KOPT-K1 (cell line): ENCODE measurements around the gene LIME1.

Experiments used
- H3K27ac ChIP-seq: fragments of 200-600 bp; sonication (generic); 2 replicates; pipeline ENCODE4 v1.5.1; 2016; ENCODE audit warnings: antibody characterized with exemption, mild to moderate bottlenecking, low read depth, low read length; ENCODE audit not compliant: poor library complexity, severe bottlenecking
- H3K36me3 ChIP-seq: fragments of 200-600 bp; sonication (generic); 2 replicates; pipeline ENCODE4 v1.5.1; 2017; ENCODE audit warnings: antibody characterized with exemption, mild to moderate bottlenecking, low read length, moderate library complexity; ENCODE audit not compliant: insufficient read depth
- H3K9me3 ChIP-seq: fragments of 200-600 bp; sonication (generic); 2 replicates; pipeline ENCODE4 v1.5.1; 2017; ENCODE audit warnings: antibody characterized with exemption, low read length, mild to moderate bottlenecking; ENCODE audit not compliant: insufficient read depth, poor library complexity, severe bottlenecking

The LIME1 gene

GRCh38 chr20:63746751-63747315 lies 10.4 kb downstream of the LIME1 start:
- Histone ChIP-seq H3K27ac (no peak overlapping the region), H3K9me3 (no peaks in the 10 kb centered on the region), H3K36me3 (peaks cover 5% of the 10 kb centered on the region; the same call in 1 of the 2 replicates)

GRCh38 chr20:63747622-63748069 lies 11.2 kb downstream of the LIME1 start:
- no peak overlapping the region for H3K27ac ChIP-seq
- no peaks in the 10 kb centered on the region for H3K36me3 ChIP-seq
- H3K9me3 ChIP-seq = no peaks in the 10 kb centered on the region

- H3K27ac ChIP-seq = no peak overlapping the region
- no peaks in the 10 kb centered on the region for H3K36me3 ChIP-seq
- H3K9me3 ChIP-seq = no peaks in the 10 kb centered on the region
Measured at GRCh38 chr20:63748070-63748933, 11.8 kb downstream of the LIME1 start.

GRCh38 chr20:63748934-63749270 lies 12.4 kb downstream of the LIME1 start:
- H3K27ac ChIP-seq = no peak overlapping the region
- no peaks in the 10 kb centered on the region for H3K9me3 ChIP-seq
- H3K36me3 ChIP-seq = no peaks in the 10 kb centered on the region

- Histone ChIP-seq H3K9me3 (no peaks in the 10 kb centered on the region), H3K27ac (no peak overlapping the region), H3K36me3 (no peaks in the 10 kb centered on the region)
Measured at GRCh38 chr20:63749597-63750508, 13.4 kb downstream of the LIME1 start.

GRCh38 chr20:63750807-63751470 lies 14.5 kb downstream of the LIME1 start:
- Histone ChIP-seq H3K27ac (peak overlapping the region; percentile 36), H3K9me3 (no peaks in the 10 kb centered on the region), H3K36me3 (no peaks in the 10 kb centered on the region)

- H3K9me3 ChIP-seq = no peaks in the 10 kb centered on the region
- peak overlapping the region; percentile 36 for H3K27ac ChIP-seq
- no peaks in the 10 kb centered on the region for H3K36me3 ChIP-seq
Measured at GRCh38 chr20:63751471-63752271, 15.2 kb downstream of the LIME1 start.

- Histone ChIP-seq H3K27ac (no peak overlapping the region), H3K36me3 (no peaks in the 10 kb centered on the region), H3K9me3 (no peaks in the 10 kb centered on the region)
Measured at GRCh38 chr20:63752411-63753101, 16.1 kb downstream of the LIME1 start.

- Histone ChIP-seq H3K27ac (no peak overlapping the region), H3K9me3 (no peaks in the 10 kb centered on the region), H3K36me3 (no peaks in the 10 kb centered on the region)
Measured at GRCh38 chr20:63753381-63753780, 16.9 kb downstream of the LIME1 start.

- H3K27ac ChIP-seq = no peak overlapping the region
- no peaks in the 10 kb centered on the region for H3K36me3 ChIP-seq
- no peaks in the 10 kb centered on the region for H3K9me3 ChIP-seq
Measured at GRCh38 chr20:63754008-63754407, 17.5 kb downstream of the LIME1 start.

GRCh38 chr20:63755933-63756647 lies 19.6 kb downstream of the LIME1 start:
- no peaks in the 10 kb centered on the region for H3K9me3 ChIP-seq
- no peaks in the 10 kb centered on the region for H3K36me3 ChIP-seq
- no peak overlapping the region for H3K27ac ChIP-seq

GRCh38 chr20:63756648-63756991 lies 20.2 kb downstream of the LIME1 start:
- H3K27ac ChIP-seq = no peak overlapping the region
- H3K9me3 ChIP-seq = no peaks in the 10 kb centered on the region
- H3K36me3 ChIP-seq = no peaks in the 10 kb centered on the region

- H3K9me3 ChIP-seq = no peaks in the 10 kb centered on the region
- H3K36me3 ChIP-seq = no peaks in the 10 kb centered on the region
- H3K27ac ChIP-seq = no peak overlapping the region
Measured at GRCh38 chr20:63758152-63758551, 21.7 kb downstream of the LIME1 start.
